ENCODE results near the gene KCNH8. TPM values are rescaled to one million over a fixed set of nuclear protein-coding genes. Genes with fewer than 3 reads are reported as not detected.

Gene KCNH8
- total and polyA plus RNA-seq, 4 donors: 0.02 to 0.08 (median 0.05) TPM; not detected in 1

- no peak for DNase-seq (ENCODE audit: low spot score)
These were observed 106.6 kb downstream of the KCNH8 start for GRCh38 chr3:19254784-19255338.

DNA sequence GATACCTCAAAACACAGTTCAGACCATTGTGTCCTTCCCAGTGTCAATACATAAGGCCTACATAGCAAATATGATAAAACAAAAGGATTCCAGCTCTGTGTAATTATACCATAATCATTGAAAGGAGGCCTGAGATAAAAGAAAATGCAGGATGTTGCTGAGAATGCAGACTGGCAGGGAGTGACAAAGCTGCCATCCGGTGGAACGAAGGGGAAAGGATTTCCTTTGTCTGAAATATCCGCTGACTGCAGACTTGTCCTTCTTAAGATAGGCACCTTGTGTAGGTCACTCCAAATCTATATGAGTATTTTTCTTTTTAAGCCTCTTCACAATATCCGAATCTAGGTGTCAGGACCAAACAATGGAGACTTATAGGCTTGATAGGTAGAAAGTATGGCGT lies 108.0 kb downstream of the KCNH8 start:
- Histone ChIP-seq H3K9me3 (ENCODE audit: control insufficient read depth in 4 of 4, low read length in 3 of 4) (peaks cover 0 to 2% (median 0%) of the 10 kb centered on the region in 4 donors), H3K27ac (ENCODE audit: low read depth in 1 of 2, low read length in 2 of 2) (no peak overlapping the region), H3K4me3 (ENCODE audit: low read depth in 1 of 3, low read length in 3 of 3) (no peak overlapping the region), H3K4me1 (ENCODE audit: control insufficient read depth in 4 of 4, insufficient read depth in 4 of 4, low read length in 3 of 4) (no peaks in the 10 kb centered on the region), H3K27me3 (ENCODE audit: control insufficient read depth in 4 of 4, insufficient read depth in 4 of 4, low read length in 3 of 4) (no peaks in the 10 kb centered on the region), H3K36me3 (ENCODE audit: control insufficient read depth in 4 of 4, insufficient read depth in 3 of 4, low read depth in 1 of 4, low read length in 3 of 4) (no peaks in the 10 kb centered on the region), H3K9ac (ENCODE audit: low read depth in 1 of 2, low read length in 2 of 2) (no peak overlapping the region)
- TF ChIP-seq, protein P1, sequence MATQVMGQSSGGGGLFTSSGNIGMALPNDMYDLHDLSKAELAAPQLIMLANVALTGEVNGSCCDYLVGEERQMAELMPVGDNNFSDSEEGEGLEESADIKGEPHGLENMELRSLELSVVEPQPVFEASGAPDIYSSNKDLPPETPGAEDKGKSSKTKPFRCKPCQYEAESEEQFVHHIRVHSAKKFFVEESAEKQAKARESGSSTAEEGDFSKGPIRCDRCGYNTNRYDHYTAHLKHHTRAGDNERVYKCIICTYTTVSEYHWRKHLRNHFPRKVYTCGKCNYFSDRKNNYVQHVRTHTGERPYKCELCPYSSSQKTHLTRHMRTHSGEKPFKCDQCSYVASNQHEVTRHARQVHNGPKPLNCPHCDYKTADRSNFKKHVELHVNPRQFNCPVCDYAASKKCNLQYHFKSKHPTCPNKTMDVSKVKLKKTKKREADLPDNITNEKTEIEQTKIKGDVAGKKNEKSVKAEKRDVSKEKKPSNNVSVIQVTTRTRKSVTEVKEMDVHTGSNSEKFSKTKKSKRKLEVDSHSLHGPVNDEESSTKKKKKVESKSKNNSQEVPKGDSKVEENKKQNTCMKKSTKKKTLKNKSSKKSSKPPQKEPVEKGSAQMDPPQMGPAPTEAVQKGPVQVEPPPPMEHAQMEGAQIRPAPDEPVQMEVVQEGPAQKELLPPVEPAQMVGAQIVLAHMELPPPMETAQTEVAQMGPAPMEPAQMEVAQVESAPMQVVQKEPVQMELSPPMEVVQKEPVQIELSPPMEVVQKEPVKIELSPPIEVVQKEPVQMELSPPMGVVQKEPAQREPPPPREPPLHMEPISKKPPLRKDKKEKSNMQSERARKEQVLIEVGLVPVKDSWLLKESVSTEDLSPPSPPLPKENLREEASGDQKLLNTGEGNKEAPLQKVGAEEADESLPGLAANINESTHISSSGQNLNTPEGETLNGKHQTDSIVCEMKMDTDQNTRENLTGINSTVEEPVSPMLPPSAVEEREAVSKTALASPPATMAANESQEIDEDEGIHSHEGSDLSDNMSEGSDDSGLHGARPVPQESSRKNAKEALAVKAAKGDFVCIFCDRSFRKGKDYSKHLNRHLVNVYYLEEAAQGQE (IDR thresholded peaks at IDR 0.05): no peak
- TF ChIP-seq FOXA1 (IDR thresholded peaks at IDR 0.05) (no peak), ATF3 (IDR thresholded peaks at IDR 0.05) (no peak), RAD21 (IDR thresholded peaks at IDR 0.05) (peak in 1 of 2 donors; percentile 5), NR2F2 (IDR thresholded peaks at IDR 0.05) (no peak), CTCF (IDR thresholded peaks at IDR 0.05; ENCODE audit: low read depth, low read length, missing input control) (no peak), ZBTB33 (IDR thresholded peaks at IDR 0.05) (no peak), EGR1 (IDR thresholded peaks at IDR 0.05; ENCODE audit: low read depth in 2 of 2) (no peak)
- DNase-seq (ENCODE audit: low spot score): no peak
- WGBS: 58% methylated on average over 5 of the region's 5 CpGs

More at GRCh38 chr3:19254784-19255338, 106.6 kb downstream of the KCNH8 start:
- Histone ChIP-seq H3K4me3 (ENCODE audit: low read depth in 1 of 3, low read length in 3 of 3) (no peak overlapping the region), H3K27me3 (ENCODE audit: control insufficient read depth in 4 of 4, insufficient read depth in 4 of 4, low read length in 3 of 4) (no peaks in the 10 kb centered on the region), H3K27ac (ENCODE audit: low read depth in 1 of 2, low read length in 2 of 2) (no peak overlapping the region), H3K9ac (ENCODE audit: low read depth in 1 of 2, low read length in 2 of 2) (no peak overlapping the region), H3K9me3 (ENCODE audit: control insufficient read depth in 4 of 4, low read length in 3 of 4) (peaks cover 0 to 2% (median 0%) of the 10 kb centered on the region in 4 donors), H3K4me1 (ENCODE audit: control insufficient read depth in 4 of 4, insufficient read depth in 4 of 4, low read length in 3 of 4) (no peaks in the 10 kb centered on the region), H3K36me3 (ENCODE audit: control insufficient read depth in 4 of 4, insufficient read depth in 3 of 4, low read depth in 1 of 4, low read length in 3 of 4) (no peaks in the 10 kb centered on the region)
- 77% methylated on average over 5 of the region's 5 CpGs for WGBS
- TF ChIP-seq HNF4A (conservative IDR thresholded peaks at IDR 0.05) (no peak), RAD21 (IDR thresholded peaks at IDR 0.05) (no peak), NR2F2 (IDR thresholded peaks at IDR 0.05) (no peak), FOXA1 (IDR thresholded peaks at IDR 0.05) (no peak), JUND (IDR thresholded peaks at IDR 0.05) (no peak), RXRA (IDR thresholded peaks at IDR 0.05) (no peak), ZBTB33 (IDR thresholded peaks at IDR 0.05) (no peak), YY1 (IDR thresholded peaks at IDR 0.05) (no peak)
- TF ChIP-seq, protein P1 (IDR thresholded peaks at IDR 0.05): no peak
